ENCODE data around the gene OPCML. TPM values are rescaled to one million over a fixed set of nuclear protein-coding genes. Genes with fewer than 3 reads are reported as not detected.

The OPCML gene
- polyA plus RNA-seq, 1 donor from 2014 or later, result 11.6 TPM

DNA sequence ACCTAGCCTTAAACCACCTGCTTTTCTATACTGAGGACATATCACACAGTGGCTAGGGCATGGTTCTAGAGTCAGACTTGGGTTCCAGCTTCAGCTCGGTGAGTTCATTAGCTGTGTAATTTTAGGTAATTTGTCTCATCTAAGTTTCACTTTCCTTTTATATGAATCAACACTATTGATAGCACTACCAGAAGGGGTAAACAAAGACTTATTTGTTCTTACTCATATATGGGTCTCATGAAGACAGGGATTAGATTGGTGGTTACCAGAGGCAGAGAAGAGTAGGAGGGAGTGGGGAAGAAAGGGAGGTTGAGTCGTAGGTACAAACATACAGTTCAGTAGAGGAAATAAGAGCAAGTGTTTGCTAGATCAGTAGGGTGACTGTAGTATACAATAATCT is 924.7 kb downstream of the OPCML start:
- no peaks in the 10 kb centered on the region for H3K36me3 ChIP-seq (ENCODE audit: insufficient read depth, low read length)
- H3F3A ChIP-seq (ENCODE audit: insufficient read depth, low read length, poor library complexity, severe bottlenecking), result no peaks in the 10 kb centered on the region
- no peaks in the 10 kb centered on the region for H4K20me1 ChIP-seq (ENCODE audit: insufficient read depth)
- no peak overlapping the region for H3K4me3 ChIP-seq (ENCODE audit: low read length)
- H2AFZ ChIP-seq (ENCODE audit: low read depth, low read length), result no peak overlapping the region
- H3K27me3 ChIP-seq (ENCODE audit: insufficient read depth, low read depth, low read length), result no peaks in the 10 kb centered on the region
- H3K9me2 ChIP-seq (ENCODE audit: insufficient read depth, low read length), result no peaks in the 10 kb centered on the region
- no peaks in the 10 kb centered on the region for H3K9me3 ChIP-seq (ENCODE audit: low read length)
- no peak overlapping the region for H3K27ac ChIP-seq (ENCODE audit: low read length)
- no peaks in the 10 kb centered on the region for H3K79me2 ChIP-seq (replicated peaks; ENCODE audit: insufficient read depth, low read length)
- H3K4me2 ChIP-seq (ENCODE audit: low read length), result no peak overlapping the region
- TF ChIP-seq EZH2 (IDR thresholded peaks at IDR 0.05; ENCODE audit: borderline replicate concordance, insufficient read depth, low read length, poor library complexity, severe bottlenecking) (no peak), SMC3 (conservative IDR thresholded peaks at IDR 0.05; ENCODE audit: poor library complexity) (no peak), TAF1 (IDR thresholded peaks at IDR 0.05; ENCODE audit: low read depth) (no peak), EP300 (conservative IDR thresholded peaks at IDR 0.05; ENCODE audit: poor library complexity, severe bottlenecking) (no peak), MXI1 (conservative IDR thresholded peaks at IDR 0.05; ENCODE audit: poor library complexity, severe bottlenecking) (no peak), RAD21 (conservative IDR thresholded peaks at IDR 0.05) (no peak), POLR2AphosphoS5 (IDR thresholded peaks at IDR 0.05) (no peak)
- TF ChIP-seq, protein P1, sequence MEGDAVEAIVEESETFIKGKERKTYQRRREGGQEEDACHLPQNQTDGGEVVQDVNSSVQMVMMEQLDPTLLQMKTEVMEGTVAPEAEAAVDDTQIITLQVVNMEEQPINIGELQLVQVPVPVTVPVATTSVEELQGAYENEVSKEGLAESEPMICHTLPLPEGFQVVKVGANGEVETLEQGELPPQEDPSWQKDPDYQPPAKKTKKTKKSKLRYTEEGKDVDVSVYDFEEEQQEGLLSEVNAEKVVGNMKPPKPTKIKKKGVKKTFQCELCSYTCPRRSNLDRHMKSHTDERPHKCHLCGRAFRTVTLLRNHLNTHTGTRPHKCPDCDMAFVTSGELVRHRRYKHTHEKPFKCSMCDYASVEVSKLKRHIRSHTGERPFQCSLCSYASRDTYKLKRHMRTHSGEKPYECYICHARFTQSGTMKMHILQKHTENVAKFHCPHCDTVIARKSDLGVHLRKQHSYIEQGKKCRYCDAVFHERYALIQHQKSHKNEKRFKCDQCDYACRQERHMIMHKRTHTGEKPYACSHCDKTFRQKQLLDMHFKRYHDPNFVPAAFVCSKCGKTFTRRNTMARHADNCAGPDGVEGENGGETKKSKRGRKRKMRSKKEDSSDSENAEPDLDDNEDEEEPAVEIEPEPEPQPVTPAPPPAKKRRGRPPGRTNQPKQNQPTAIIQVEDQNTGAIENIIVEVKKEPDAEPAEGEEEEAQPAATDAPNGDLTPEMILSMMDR (IDR thresholded peaks at IDR 0.05; ENCODE audit: poor library complexity, severe bottlenecking), result no peak
- TF ChIP-seq, protein P2, sequence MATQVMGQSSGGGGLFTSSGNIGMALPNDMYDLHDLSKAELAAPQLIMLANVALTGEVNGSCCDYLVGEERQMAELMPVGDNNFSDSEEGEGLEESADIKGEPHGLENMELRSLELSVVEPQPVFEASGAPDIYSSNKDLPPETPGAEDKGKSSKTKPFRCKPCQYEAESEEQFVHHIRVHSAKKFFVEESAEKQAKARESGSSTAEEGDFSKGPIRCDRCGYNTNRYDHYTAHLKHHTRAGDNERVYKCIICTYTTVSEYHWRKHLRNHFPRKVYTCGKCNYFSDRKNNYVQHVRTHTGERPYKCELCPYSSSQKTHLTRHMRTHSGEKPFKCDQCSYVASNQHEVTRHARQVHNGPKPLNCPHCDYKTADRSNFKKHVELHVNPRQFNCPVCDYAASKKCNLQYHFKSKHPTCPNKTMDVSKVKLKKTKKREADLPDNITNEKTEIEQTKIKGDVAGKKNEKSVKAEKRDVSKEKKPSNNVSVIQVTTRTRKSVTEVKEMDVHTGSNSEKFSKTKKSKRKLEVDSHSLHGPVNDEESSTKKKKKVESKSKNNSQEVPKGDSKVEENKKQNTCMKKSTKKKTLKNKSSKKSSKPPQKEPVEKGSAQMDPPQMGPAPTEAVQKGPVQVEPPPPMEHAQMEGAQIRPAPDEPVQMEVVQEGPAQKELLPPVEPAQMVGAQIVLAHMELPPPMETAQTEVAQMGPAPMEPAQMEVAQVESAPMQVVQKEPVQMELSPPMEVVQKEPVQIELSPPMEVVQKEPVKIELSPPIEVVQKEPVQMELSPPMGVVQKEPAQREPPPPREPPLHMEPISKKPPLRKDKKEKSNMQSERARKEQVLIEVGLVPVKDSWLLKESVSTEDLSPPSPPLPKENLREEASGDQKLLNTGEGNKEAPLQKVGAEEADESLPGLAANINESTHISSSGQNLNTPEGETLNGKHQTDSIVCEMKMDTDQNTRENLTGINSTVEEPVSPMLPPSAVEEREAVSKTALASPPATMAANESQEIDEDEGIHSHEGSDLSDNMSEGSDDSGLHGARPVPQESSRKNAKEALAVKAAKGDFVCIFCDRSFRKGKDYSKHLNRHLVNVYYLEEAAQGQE (IDR thresholded peaks at IDR 0.05; ENCODE audit: borderline replicate concordance), result no peak
- H3K9ac ChIP-seq (ENCODE audit: low read length), result no peak overlapping the region

DNA sequence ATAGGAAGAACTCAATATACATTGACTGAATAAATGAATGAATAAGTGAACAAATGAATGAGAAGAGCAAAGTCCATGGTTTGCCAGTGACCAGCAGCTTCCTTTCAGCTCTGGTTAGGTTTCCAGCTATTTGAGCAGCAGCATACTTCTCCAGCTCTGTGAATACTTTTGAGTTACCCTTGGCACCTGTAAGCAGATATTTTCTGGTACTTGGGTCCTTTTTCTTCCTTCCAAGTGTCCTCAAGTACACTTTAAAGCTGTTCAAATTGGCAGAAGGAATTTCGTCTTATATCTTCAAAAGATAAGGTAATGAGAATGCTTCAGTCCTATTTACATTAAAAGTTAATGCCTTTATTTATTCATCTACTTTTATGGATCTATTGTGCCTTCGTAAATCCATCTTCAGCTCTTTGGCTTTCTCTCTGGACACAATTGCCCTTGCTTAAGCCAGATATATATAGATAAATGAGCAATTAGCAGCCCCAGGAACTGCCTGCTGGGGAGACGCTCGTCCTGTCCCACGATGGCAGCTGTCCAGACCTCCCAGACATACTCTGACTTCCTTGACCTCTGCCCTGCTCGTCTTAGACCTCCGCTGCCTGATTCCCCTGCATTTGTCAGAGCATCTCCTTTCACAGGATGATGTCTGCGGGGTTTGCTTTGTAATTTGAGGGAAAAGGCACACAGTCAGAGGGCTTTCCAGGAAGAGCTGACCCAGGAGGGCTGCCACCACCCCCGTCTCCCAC is 926.3 kb downstream of the OPCML start:
- TF ChIP-seq RAD21 (conservative IDR thresholded peaks at IDR 0.05) (no peak), TAF1 (IDR thresholded peaks at IDR 0.05; ENCODE audit: low read depth) (no peak), MXI1 (conservative IDR thresholded peaks at IDR 0.05; ENCODE audit: poor library complexity, severe bottlenecking) (no peak), POLR2AphosphoS5 (IDR thresholded peaks at IDR 0.05) (no peak), SMC3 (conservative IDR thresholded peaks at IDR 0.05; ENCODE audit: poor library complexity) (no peak), EP300 (conservative IDR thresholded peaks at IDR 0.05; ENCODE audit: poor library complexity, severe bottlenecking) (no peak), EZH2 (IDR thresholded peaks at IDR 0.05; ENCODE audit: borderline replicate concordance, insufficient read depth, low read length, poor library complexity, severe bottlenecking) (no peak)
- TF ChIP-seq, protein P1 (IDR thresholded peaks at IDR 0.05; ENCODE audit: poor library complexity, severe bottlenecking), result no peak
- TF ChIP-seq, protein P2 (IDR thresholded peaks at IDR 0.05; ENCODE audit: borderline replicate concordance), result no peak
- Histone ChIP-seq H3K79me2 (replicated peaks; ENCODE audit: insufficient read depth, low read length) (no peaks in the 10 kb centered on the region), H3K9ac (ENCODE audit: low read length) (no peak overlapping the region), H4K20me1 (ENCODE audit: insufficient read depth) (no peaks in the 10 kb centered on the region), H3K27ac (ENCODE audit: low read length) (no peak overlapping the region), H3K27me3 (ENCODE audit: insufficient read depth, low read depth, low read length) (no peaks in the 10 kb centered on the region), H3F3A (ENCODE audit: insufficient read depth, low read length, poor library complexity, severe bottlenecking) (no peaks in the 10 kb centered on the region), H3K9me3 (ENCODE audit: low read length) (no peaks in the 10 kb centered on the region), H2AFZ (ENCODE audit: low read depth, low read length) (no peak overlapping the region), H3K4me3 (ENCODE audit: low read length) (no peak overlapping the region), H3K9me2 (ENCODE audit: insufficient read depth, low read length) (no peaks in the 10 kb centered on the region), H3K4me2 (ENCODE audit: low read length) (no peak overlapping the region), H3K36me3 (ENCODE audit: insufficient read depth, low read length) (no peaks in the 10 kb centered on the region)
